Posterior cingulate gyrus (tissue), 11 donors: ENCODE results near the gene HOXA7.

Source experiments
- DNase-seq, 10 donors: peaks; one replicate each; pipeline versions ENCODE4 v3.0.0 to v3.0.0-alpha.2; 2020 to 2021; ENCODE audit warnings: mixed read lengths in 3 of 10
- intact Hi-C: fragments of 100-400 bp; cut with DNase I; formaldehyde crosslinking; loops from one replicate; pipeline ENCODE4 v1.15.1; 2023

Gene HOXA7

DNA sequence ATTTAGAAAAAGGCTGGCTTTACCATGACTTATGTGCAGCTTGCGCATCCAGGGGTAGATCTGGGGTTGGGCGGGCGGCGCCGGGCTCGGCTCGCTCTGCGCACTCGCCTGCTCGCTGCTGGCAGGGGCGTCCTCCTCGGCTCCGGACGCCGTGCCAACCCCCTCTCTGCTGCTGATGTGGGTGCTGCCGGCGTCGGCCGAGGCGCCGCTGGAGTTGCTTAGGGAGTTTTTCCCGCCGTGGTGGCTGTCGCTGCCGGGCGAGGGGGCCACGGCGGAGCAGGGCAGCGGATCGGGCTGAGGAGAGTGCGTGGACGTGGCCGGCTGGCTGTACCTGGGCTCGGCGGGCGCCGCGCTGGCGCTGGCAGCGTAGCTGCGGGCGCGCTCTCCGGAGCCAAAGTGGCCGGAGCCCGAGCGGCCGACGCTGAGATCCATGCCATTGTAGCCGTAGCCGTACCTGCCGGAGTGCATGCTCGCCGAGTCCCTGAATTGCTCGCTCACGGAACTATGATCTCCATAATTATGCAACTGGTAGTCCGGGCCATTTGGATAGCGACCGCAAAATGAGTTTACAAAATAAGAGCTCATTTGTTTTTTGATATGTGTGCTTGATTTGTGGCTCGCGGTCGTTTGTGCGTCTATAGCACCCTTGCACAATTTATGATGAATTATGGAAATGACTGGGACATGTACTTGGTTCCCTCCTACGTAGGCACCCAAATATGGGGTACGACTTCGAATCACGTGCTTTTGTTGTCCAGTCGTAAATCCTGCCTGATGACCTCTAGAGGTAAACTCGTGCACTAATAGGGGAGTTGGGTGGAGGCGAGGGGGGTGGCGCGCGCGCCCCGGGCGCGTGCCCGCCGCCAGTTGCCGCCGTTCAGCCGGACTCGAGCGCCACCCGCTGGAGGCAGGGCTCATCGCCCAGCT lies 13.2 kb downstream of the HOXA7 start, which contains the start of gene HOXA5:
TSS of gene HOXA5 (minus strand) at position 659 of the 927 bp plus-strand sequence. CDS start at position 585, 74 bp downstream.
- intact Hi-C loops = no loop called here
- peak in 1 of 10 donors; percentile 64 for DNase-seq

DNA sequence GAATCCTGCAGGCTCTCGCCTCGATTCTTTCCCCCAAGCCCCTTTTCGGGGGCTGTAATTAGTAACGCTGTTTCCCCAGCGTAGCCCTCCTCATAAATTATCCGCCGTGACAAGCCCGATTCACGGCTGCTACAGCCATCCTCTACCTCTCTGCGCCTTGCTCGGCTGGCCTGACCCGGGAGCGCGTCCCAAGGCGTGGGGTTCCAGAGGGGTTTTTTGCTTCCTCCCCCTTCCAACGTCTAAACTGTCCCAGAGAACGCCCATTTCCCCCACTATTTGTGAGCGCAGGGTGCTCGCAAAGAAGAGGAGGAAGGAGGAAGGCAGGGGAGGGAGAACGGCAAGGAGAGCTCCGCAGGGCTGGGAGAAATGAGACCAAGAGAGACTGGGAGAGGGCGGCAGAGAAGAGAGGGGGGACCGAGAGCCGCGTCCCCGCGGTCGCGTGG lies 13.9 kb downstream of the HOXA7 start:
- intact Hi-C loops = no loop called here
- peak in 1 of 10 donors; percentile 35 for DNase-seq

DNA sequence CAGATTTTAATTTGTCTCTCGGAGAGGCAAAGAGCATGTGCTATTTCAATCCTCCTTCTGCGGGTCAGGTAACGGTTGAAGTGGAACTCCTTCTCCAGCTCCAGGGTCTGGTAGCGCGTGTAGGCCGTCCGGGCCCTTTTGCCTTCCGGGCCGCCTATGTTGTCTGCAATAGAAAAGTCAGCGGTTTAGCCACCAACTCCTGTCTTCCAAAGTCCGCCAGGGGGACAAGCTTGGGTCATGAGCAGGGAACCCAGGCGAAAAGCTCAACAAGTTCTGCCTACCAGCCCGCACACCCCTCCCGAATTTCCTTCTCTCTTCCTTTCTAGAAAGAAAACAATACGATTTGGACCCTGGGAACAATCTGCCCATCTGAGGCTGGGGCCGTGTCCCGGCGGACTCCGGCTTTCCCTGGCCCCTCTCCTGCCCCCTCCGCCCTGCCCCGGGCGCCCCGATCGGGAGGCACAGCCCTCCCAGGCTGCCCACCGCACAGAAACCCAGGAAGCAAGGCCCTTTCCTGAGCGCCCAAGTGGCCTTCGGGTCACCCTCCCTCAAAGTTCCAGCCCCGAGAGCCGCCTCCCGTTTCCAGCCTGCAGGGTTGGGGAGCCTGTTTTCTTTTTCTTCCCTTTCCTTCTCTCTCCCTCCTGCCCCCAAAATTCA lies 14.4 kb downstream of the HOXA7 start:
- DNase-seq = peak in 1 of 10 donors; percentile 31
- intact Hi-C loops = no loop called here

DNA sequence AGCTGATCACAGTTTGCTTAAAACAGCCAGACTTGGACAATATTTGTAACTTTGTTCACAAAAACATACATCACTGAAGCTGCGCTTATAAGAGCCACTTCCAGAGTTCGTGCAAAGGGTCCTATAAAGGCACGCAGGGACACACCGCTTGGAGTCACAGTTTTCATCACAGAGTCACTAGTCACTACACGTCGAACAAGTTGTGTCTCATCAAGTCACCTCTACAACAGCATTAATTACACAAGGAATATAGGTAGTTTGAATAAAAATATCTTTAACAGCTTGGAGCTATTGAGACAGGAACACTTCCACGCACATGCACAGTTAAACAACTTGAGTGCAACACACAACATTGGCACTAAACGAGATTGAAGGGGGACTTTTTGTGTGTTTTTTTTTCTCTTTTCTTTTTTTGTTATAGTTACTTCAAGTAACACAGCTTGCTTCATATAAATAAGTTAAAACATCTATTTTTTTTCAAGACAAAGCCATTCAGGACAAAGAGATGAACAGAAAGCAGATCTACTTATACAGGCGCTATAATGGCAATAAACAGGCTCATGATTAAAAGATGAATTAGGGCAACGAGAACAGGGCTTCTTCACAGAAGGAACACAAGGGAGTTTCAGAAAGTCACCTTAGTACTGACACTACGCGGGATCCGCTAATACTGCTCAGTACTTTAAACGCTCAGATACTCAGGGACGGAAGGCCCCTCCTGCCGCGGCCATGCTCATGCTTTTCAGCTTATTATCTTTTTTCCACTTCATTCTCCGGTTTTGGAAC lies 15.1 kb downstream of the HOXA7 start:
- peak in 1 of 10 donors; percentile 4 for DNase-seq
- intact Hi-C loops = no loop called here

DNA sequence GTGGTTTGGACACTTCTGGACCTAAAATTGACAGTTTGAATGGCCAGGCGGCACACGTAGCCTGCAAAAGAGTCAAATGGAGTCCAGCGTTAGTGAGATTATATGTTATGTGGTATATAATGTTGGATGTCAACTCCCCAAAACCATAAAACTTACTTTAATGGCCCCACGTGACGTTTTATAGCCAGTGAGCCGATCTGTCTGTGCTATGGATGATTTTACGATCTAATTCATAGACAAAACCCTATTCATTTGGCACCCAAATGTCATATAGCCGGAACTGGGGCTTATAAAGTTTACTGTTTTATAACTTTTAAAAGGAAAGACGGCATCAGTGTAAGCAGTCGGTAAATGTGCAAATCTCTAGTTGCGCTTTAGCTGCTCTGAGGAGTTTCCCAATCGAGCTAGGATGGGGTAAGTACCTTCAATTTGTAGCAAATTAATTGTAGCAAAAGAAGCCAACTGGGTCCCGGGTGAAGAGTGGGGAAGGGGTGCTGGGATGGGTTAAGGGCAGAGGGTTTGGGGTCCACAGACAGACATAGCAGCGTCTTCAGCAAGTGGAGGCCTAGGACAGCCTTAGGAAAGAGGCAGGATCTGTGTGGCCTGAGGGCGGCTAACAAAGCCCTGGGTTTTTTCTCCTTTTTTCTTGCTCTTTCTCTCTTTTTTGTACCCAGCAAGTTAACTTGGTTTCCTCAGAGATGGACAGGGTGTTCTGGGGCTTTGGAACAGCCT lies 16.2 kb downstream of the HOXA7 start:
- peak in 1 of 10 donors; percentile 5 for DNase-seq
- intact Hi-C loops = no loop called here

DNA sequence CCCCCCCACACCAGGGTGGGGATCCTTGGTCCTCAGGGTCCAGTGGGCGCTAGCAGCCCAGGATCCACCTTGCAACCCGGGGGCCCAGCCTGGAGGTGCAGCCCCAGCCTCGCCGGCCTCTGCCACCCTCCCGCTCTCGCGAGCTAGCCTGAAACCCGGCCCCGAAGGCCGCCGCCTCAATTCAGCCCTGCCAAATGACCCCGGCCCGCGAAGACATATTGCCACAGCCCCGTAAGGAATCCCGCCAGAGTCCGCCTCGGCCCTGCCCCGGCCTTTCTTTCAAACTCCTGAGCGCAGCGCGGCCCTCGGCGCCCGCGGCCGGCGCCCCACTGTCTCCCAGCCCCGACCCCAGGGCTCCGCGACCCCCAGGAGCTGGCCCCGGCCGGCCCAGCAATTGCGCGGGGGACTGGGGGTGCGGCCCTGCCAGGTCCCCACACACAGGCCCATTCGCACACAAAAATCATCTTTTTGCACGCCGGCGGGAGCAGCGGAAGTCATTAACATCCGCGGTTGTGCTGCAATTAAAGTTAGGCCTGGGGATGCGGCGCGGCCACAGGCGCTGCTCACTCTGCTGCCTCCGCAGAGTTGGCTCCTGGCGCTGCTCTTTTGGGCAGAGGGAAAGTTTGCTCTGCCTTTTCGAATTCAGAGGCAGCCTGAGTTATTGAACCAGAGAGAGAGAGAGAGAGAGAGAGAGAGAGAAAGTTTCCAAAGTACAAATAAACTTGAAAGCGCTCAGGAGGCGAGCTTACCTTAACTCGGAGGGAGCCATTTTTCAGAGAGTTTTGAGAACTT lies 16.9 kb downstream of the HOXA7 start:
- peak in 2 of 10 donors; percentile 56 to 74 for DNase-seq
- intact Hi-C loops = no loop called here

DNA sequence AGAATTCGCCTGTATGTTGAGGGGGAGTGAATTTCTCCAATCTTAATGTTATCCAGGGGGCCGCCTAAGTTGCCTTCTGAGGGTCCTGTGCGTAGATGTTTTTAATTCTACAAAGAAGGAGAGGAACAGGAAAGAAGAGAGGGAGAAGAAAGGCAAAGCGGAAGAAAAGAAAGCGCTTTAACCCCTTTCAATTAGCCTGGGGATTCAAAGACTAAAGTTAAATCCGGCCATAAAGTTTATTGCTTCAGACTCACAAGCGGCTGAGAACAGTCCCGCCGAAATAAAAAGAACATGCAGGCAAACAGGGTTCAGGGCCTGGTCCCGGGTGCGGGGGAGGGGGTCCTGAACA lies 17.5 kb downstream of the HOXA7 start:
- intact Hi-C loops = no loop called here
- DNase-seq = no peak

DNA sequence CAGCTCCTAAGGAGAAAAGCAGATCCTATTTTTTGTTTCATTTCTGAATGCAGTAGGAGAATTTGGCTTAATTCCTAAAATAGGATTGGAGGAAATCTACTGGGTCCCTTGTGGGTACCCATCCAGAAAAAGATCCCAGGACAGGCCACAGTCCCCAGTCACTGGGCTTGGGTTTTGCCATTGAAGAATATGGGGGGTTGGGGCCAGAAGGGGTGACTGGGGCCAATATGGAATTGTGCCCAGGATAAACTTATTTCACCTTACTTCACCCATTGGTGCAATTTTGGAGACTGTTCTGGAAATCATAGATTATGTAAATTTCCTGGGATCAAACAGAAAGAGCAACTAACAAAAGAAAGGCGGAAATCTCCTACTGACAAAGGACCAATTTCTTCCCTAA lies 18.0 kb downstream of the HOXA7 start:
- intact Hi-C loops = no loop called here
- DNase-seq = no peak

DNA sequence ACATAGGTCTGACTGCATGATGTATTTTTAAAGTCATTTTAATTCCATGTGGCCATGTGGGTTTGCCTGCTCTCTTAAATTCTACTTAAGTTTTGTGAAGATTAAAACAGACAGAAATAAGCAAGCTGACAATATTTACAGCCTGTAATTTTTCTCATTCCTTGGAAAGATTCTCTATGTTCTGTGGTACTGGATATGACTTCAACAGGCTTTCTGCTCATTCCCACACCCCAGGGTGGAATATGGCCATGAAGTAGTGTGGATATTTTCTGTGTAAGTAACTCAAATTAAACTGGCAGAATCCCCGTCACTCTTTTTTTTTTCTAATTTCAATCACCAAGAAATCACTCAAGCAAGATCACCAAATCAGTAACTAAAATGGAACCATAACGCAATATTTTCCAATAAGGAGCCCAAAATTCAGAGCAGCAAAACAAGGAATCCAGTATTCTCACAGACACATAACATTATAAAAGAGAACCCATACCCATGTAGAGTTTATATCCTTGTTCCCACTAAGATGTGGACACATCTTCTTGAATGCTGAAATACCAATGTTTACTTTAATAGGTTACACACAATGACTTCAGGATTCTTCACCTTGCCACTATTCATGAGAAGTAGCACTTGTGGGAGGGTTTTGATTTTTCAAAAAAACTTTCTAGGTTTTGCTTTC lies 18.7 kb downstream of the HOXA7 start:
- intact Hi-C loops = no loop called here
- DNase-seq = no peak

DNA sequence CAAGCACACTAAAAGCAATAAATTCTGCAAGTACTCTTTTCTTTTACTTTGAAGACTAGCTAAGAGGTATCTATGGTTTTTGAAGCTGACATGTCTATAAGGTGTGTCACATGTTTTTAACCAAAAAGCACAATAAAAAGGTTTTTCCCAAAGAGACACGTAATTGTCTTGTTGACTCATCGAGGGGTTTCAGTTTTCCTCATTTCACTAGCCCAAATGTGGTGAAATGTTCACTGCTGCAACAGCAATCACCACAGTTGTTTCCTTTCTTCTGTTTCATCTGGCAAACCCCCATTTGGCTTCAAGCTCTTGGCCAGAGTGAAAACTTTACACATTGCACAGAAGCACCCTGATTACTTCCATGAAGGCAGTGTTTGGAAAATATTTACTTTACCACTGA lies 22.1 kb downstream of the HOXA7 start:
- intact Hi-C loops = no loop called here
- DNase-seq = no peak

DNA sequence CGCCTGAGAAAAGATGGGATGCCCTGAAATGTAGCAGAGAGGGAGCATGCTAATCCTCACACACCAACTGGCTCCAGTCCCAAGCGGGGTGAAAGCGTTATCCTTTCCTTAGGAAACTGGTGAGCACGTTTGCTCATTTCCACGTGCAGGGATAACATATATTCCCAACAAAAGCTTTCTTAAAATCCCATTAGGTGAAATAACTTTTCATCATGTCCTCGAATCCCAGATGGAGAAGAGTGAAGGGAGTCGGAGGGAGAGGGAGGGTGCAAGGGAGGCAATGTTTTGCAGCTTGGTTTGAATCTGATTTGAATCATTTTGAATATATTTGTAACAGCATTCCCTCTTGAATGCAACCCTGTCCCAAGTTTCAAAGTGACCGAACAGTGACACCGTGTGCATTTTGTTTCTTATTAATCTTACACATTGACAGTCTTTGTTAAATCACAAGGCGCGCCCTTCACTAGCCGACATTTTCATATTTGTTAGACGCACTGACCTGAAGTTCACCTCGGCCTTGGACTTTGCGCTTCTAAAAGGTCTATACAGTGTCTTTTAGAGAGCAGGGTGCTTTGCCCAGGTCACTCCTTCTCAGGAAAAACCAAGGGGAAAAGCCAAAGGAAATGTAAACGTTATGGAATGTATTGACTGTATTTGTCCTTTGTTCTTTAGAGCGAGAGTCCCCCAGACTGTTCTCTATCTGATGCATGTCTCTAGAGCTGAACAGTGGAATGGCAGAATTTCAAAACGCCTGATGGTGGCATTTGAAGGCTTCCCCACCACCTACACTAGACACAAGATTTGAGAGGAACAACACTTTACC lies 22.9 kb downstream of the HOXA7 start:
- intact Hi-C loops = no loop called here
- peak in 1 of 10 donors; percentile 18 for DNase-seq

DNA sequence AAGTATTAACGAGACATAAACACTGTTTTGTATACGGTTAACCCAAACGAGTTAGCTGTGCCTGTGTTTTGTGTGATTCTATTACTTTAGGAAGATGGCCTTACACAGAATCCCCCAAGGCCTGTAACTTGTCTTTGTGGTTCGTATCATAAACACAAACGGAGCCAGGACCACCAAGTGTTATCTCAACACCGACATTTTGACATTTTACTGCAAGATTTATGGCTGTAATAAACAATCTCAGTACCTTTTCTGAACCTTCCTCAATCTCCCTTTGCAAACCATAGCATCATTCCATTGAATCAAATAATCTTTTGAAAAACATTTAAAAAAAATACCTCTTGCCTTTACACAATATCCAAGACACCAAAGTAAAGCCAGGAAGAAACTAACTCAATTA lies 23.5 kb downstream of the HOXA7 start:
- intact Hi-C loops = no loop called here
- DNase-seq = no peak

DNA sequence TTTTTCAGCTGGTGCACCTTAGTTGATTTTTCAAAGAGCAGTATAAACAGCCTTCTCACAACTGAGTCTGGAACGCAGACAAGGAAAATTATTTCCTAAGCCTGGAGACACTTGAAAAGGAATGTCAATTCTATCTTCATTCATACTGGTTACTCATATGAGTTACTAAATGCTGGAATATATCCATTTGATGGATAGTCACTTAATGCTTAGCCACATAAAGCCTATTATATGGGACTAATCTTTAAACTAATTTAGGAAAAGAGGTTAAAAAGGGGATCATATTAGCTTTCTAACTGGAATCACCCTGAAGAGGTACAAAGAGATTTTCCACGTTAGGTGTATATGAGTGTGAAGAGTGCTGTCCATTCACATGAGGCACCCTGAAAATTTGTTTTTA lies 24.3 kb downstream of the HOXA7 start:
- intact Hi-C loops = no loop called here
- no peak for DNase-seq

DNA sequence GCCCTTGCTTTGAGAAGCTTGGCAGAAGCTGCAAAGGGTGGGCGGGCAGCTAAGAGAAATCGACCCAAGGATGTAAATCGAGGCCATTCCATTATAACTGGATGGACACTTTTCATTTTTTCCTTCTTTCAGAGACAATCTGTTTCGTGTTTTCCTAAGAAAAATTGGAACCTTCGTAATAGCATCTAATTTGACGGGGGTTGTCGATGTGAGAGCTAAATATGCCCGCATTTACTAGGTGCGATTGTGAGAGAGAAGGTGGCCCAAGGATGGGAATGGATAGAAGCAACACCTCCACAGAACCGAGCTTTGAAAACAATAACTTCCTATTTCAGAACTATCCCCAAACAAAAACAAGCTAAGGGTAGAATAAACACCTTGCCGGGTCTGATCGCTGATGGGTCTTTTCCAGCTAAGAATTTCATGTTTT lies 25.1 kb downstream of the HOXA7 start:
- intact Hi-C loops = no loop called here
- DNase-seq = no peak

DNA sequence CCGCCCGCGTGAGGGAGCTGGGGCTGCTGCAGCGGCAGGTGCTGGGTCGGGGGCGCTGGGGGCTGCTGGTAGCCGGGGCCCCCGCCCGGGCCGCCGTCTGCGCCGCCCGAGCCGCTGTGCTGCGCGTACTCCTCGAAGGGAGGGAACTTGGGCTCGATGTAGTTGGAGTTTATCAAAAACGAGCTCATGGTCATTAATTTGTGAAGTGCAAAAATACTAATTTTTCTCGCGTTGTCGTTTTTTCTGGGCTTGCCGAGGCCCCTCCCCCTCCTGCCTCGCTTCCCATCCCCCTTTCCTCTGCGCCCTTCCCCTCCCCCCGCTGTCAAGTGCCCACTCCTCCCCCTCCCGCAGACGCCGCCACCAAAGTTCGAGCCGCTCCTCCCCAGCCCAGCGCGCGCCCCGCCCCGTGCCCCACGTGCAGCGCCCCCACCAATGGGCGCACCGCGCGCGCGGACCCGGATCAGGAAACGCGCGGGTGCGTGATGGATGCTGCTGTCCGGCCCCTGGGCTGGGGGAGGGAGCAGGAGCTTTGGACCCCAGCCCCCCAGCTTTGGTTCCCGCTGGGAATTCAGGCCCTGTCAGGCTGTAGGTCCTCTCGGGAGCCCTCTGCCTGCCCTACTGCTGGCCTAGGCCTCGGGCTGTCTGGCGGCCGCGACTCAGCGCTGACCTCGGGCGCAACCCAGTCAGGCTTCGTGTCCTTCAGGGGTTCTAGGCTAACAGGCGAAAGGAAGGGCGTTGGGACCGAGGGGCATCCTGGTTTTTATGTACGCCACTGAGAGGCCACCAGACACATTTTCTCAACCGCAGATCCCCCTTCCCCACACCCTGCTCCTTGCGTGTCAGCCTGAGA lies 25.7 kb downstream of the HOXA7 start, which contains the start of gene HOXA4:
TSS of gene HOXA4 (minus strand) at position 218 of the 850 bp plus-strand sequence. CDS start at position 194, 24 bp downstream.
- DNase-seq = peak in 3 of 10 donors; percentile 27 to 82 (median 67)
- intact Hi-C loops = no loop called here

DNA sequence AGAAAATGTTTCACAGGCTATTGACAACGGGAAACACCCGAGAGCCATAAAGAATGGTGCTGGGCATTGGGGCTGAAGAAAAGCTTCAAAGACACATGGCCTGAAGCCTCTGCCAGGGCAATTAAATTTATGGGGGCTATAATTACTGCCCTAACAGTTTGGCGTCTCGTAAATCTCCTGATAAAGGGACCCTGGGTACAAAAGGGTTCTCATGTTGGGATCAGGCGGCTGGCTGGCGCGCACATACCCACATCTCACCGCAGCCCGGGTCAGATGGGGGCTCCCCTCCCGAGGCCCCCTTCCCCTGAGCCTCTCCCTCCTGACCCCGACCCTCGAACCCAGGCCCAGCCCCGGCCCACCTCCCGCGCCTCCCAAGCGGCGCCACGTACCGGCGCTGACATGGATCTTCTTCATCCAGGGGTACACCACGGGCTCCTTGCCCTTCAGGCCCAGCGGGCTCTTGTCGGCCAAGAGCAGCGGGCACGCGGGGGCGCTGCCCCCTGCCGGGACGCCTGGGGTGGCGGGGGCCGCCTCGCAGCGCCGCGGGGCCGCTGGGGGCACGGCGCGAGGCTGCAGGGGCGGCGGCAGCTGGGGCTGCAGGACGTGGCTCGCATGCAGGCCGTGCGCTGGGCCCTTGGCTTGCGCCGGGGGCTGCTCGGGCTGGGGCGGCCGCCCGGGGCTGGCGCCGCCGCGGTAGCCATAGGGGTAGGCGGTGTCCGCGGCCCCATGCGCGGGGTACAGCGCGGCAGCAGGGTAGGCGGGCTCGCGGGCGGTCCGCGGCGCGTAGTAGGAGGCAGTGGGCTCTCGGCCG lies 26.5 kb downstream of the HOXA7 start:
- peak in 1 of 10 donors; percentile 63 for DNase-seq
- intact Hi-C loops = no loop called here
